Astrocyte (in vitro differentiated cells and primary cell): ENCODE data around the gene VOPP1.

ENCODE experiments used
- EZH2 ChIP-seq: IDR thresholded peaks from 2 replicates; pipeline ENCODE4 v1.6.1; 2012; ENCODE audit warnings: mild to moderate bottlenecking, low read length, inconsistent platforms; ENCODE audit not compliant: insufficient read depth
- TF ChIP-seq, protein P1 (sequence below): IDR thresholded peaks from 2 replicates; pipeline ENCODE4 v1.5.1; 2011; ENCODE audit warnings: low read depth, mild to moderate bottlenecking, inconsistent platforms, low read length, moderate library complexity; ENCODE audit not compliant: insufficient read depth

DNA sequence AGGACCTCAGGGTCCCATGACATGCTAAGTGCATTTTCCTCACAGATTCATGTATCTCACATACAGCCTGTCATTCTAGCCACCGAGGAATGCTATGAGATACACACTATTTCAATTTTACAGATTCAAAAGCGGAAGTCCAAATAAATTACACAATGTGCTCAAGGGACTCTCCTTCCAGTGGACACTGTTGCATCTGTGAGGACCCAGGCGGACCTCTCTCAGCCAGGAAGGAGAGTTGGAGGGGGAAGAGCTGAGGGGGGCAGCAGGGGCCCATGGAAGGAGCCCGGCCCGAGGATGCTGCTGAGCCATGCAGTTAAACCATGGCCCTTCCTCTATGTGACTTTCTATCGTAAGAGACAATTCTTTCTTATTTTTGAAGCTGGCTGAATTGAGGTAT, 93.6 kb downstream of the VOPP1 start:
- TF ChIP-seq, protein P1, sequence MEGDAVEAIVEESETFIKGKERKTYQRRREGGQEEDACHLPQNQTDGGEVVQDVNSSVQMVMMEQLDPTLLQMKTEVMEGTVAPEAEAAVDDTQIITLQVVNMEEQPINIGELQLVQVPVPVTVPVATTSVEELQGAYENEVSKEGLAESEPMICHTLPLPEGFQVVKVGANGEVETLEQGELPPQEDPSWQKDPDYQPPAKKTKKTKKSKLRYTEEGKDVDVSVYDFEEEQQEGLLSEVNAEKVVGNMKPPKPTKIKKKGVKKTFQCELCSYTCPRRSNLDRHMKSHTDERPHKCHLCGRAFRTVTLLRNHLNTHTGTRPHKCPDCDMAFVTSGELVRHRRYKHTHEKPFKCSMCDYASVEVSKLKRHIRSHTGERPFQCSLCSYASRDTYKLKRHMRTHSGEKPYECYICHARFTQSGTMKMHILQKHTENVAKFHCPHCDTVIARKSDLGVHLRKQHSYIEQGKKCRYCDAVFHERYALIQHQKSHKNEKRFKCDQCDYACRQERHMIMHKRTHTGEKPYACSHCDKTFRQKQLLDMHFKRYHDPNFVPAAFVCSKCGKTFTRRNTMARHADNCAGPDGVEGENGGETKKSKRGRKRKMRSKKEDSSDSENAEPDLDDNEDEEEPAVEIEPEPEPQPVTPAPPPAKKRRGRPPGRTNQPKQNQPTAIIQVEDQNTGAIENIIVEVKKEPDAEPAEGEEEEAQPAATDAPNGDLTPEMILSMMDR = no peak
- no peak for TF ChIP-seq EZH2
